ENCODE results near the gene NANS.
"Not testable (repeated sequence)": the region's sequence is repeated elsewhere in the genome, so short reads cannot be mapped to it uniquely, and the experiment has no call there.

Gene NANS

GRCh38 chr9:98081477-98082219 lies 25.1 kb downstream of the NANS start:
- DNase-seq: no peak

GRCh38 chr9:98083061-98083501 lies 26.5 kb downstream of the NANS start:
- DNase-seq: no peak

GRCh38 chr9:98083566-98084183 lies 27.1 kb downstream of the NANS start:
- no peak for DNase-seq

GRCh38 chr9:98084396-98084795 lies 27.9 kb downstream of the NANS start:
- no peak for DNase-seq

- no peak for DNase-seq
Observed at GRCh38 chr9:98085058-98085457, 28.5 kb downstream of the NANS start.

- no peak for DNase-seq
Observed at GRCh38 chr9:98085944-98086343, 29.4 kb downstream of the NANS start.

- DNase-seq: no peak
Observed at GRCh38 chr9:98086461-98086860, 29.9 kb downstream of the NANS start.

GRCh38 chr9:98087420-98088354 lies 31.2 kb downstream of the NANS start:
- peak; percentile 83 for DNase-seq

- not testable (repeated sequence) for DNase-seq
Observed at GRCh38 chr9:98090674-98091073, 34.1 kb downstream of the NANS start.

GRCh38 chr9:98091735-98092612 lies 35.4 kb downstream of the NANS start:
- no peak for DNase-seq

- DNase-seq: no peak
Observed at GRCh38 chr9:98092613-98092931, 36.0 kb downstream of the NANS start.

GRCh38 chr9:98094316-98094715 lies 37.8 kb downstream of the NANS start:
- no peak for DNase-seq

GRCh38 chr9:98094851-98095250 lies 38.3 kb downstream of the NANS start:
- no peak for DNase-seq

GRCh38 chr9:98095401-98095800 lies 38.9 kb downstream of the NANS start:
- DNase-seq: no peak

GRCh38 chr9:98096091-98096490 lies 39.6 kb downstream of the NANS start:
- DNase-seq: no peak

GRCh38 chr9:98097836-98098235 lies 41.3 kb downstream of the NANS start:
- no peak for DNase-seq

- no peak for DNase-seq
Observed at GRCh38 chr9:98099346-98099745, 42.8 kb downstream of the NANS start.

- no peak for DNase-seq
Observed at GRCh38 chr9:98099898-98100297, 43.4 kb downstream of the NANS start.

- no peak for DNase-seq
Observed at GRCh38 chr9:98100456-98100855, 43.9 kb downstream of the NANS start.

GRCh38 chr9:98101416-98101815 lies 44.9 kb downstream of the NANS start:
- no peak for DNase-seq

- DNase-seq: peak; percentile 88
Observed at GRCh38 chr9:98101868-98102273, 45.3 kb downstream of the NANS start.

GRCh38 chr9:98104445-98104881 lies 47.9 kb downstream of the NANS start:
- DNase-seq: peak; percentile 89

GRCh38 chr9:98105006-98105405 lies 48.5 kb downstream of the NANS start:
- DNase-seq: no peak
